ENCODE measurements around the gene TMEM266. TPM values are rescaled to one million over a fixed set of nuclear protein-coding genes. Genes with fewer than 3 reads are reported as not detected.
A peak's percentile ranks its signal among the peaks of the same experiment; 100 is the strongest.

The TMEM266 gene
- total and polyA plus RNA-seq, 5 donors: 0.09 TPM; not detected in 4

DNA sequence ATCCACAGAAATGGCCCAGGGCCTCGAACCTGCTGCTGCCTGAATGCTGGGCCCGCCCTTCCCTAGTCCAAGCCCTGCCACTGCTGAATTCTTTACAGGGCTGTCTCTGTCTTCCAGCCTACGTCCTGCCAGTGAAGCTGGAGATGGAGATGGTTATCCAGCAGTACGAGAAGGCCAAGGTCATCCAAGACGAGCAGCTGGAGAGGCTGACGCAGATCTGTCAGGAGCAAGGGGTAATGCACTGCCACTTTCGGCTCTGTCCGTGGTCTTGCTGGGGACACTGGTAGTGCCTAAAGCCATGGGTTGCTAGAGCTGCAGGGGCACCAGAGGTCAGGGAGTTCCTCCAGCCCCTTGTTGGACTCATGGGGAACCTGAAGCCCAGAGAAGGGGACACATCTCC is 115.7 kb downstream of the TMEM266 start:
- ATAC-seq (no peak), DNase-seq (no peak)
- Histone ChIP-seq H3K27me3 (ENCODE audit: control insufficient read depth, insufficient read depth) (no peaks in the 10 kb centered on the region), H3K4me1 (ENCODE audit: control insufficient read depth, insufficient read depth, low read length) (no peaks in the 10 kb centered on the region), H3K9me3 (ENCODE audit: control insufficient read depth, low read length) (no peaks in the 10 kb centered on the region), H3K27ac (ENCODE audit: low read length) (no peak overlapping the region), H3K4me3 (ENCODE audit: low read length) (no peak overlapping the region)
- 90% methylated on average over 8 of the region's 8 CpGs for WGBS
- intact Hi-C loops (cut with DNase I): no loop called here

DNA sequence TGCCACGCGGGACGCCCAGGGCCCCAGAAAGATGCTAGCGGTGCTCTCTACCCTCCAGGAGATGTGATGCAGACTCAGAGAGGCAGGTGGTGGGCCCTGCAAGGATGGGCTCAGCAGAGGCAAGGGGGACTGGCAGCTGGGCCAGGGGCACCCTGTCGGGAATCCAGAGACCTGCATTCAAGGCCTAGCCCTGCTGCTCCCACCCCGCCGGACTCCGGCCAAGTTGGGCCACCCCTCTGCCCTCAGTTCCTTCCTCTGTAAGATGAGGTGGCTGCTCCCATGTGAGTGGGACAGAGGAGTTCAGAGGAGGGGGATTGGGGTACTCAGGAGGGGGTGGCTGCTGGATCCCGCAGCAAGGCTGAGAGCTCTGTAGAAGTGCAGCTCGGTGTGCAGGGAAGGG is 116.3 kb downstream of the TMEM266 start:
- Histone ChIP-seq H3K9me3 (ENCODE audit: control insufficient read depth, low read length) (no peaks in the 10 kb centered on the region), H3K27ac (ENCODE audit: low read length) (no peak overlapping the region), H3K4me1 (ENCODE audit: control insufficient read depth, insufficient read depth, low read length) (no peaks in the 10 kb centered on the region), H3K27me3 (ENCODE audit: control insufficient read depth, insufficient read depth) (no peaks in the 10 kb centered on the region), H3K4me3 (ENCODE audit: low read length) (no peak overlapping the region)
- intact Hi-C loops (cut with DNase I): no loop called here
- WGBS: 91% methylated on average over 10 of the region's 10 CpGs
- DNase-seq (no peak), ATAC-seq (no peak)

DNA sequence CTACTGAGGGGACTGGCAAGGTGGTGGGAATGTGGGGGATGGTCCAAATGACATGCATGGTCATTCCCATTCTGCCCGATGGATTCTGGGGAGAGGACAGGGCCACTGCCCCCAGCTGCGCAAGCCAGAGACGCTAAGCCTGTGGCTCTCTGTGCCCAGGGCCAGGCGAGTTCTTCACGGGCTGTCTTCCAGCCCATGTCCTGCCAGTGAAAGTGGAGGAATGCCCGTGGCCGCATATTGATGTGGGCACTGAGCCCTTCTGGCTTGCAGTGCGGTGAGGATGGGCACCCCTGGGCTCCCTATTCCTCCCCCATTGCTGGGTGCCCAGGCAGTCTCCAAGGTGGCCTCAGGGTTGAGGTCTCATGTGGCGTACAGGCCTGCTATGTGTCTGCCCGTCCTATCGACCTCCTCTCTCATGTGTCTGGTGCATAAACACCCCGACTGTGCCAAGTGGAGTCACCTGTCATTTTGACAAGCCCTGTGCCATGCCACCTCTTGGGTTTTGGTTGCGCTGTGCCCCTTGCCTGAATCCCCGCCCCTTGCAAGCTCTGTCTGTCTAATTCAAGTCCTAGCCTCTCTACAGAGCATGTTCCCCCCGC is 116.8 kb downstream of the TMEM266 start:
- Histone ChIP-seq H3K4me3 (ENCODE audit: low read length) (no peak overlapping the region), H3K27me3 (ENCODE audit: control insufficient read depth, insufficient read depth) (no peaks in the 10 kb centered on the region), H3K4me1 (ENCODE audit: control insufficient read depth, insufficient read depth, low read length) (no peaks in the 10 kb centered on the region), H3K9me3 (ENCODE audit: control insufficient read depth, low read length) (no peaks in the 10 kb centered on the region), H3K27ac (ENCODE audit: low read length) (no peak overlapping the region)
- no peak for ATAC-seq
- 91% methylated on average over 15 of the region's 15 CpGs for WGBS
- intact Hi-C loops (cut with DNase I): no loop called here
- no peak for DNase-seq

DNA sequence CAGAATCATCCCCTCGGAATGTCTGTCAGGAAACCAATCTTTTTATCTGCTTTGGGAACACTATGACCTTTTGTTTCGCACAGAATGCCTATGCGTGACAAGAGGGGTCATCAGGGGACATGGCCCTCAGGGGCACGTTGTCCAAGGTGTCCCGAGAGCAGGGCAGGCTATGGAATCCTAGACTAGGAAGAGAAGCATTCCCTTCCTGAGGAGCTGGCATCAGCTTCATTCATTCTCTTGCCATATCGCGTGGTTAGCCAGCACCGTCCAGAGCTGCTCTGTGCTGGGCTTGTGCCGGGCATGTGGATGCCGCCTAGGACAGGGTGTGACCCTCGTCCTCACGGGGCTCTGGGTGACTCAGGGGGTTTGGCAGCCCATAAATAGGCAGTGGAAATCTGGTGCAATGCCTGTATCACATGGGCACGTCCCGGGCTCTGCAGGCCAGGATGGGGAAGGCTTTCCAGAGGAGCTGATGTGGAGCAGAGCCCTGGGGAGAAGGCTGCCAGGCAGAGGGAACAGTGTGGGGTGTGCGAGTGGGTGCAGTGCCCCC is 117.8 kb downstream of the TMEM266 start:
- no peaks in the 10 kb centered on the region for H3K9me3 ChIP-seq (ENCODE audit: control insufficient read depth, low read length)
- intact Hi-C loops (cut with DNase I): no loop called here
- H3K4me1 ChIP-seq (ENCODE audit: control insufficient read depth, insufficient read depth, low read length): no peaks in the 10 kb centered on the region
- no peak overlapping the region for H3K27ac ChIP-seq (ENCODE audit: low read length)
- peak; percentile 69 to 89 for ATAC-seq
- DNase-seq: peak in 1 of 3 donors; percentile 61
- WGBS: 44% methylated on average over 15 of the region's 15 CpGs
- no peak overlapping the region for H3K4me3 ChIP-seq (ENCODE audit: low read length)
- no peaks in the 10 kb centered on the region for H3K27me3 ChIP-seq (ENCODE audit: control insufficient read depth, insufficient read depth)

DNA sequence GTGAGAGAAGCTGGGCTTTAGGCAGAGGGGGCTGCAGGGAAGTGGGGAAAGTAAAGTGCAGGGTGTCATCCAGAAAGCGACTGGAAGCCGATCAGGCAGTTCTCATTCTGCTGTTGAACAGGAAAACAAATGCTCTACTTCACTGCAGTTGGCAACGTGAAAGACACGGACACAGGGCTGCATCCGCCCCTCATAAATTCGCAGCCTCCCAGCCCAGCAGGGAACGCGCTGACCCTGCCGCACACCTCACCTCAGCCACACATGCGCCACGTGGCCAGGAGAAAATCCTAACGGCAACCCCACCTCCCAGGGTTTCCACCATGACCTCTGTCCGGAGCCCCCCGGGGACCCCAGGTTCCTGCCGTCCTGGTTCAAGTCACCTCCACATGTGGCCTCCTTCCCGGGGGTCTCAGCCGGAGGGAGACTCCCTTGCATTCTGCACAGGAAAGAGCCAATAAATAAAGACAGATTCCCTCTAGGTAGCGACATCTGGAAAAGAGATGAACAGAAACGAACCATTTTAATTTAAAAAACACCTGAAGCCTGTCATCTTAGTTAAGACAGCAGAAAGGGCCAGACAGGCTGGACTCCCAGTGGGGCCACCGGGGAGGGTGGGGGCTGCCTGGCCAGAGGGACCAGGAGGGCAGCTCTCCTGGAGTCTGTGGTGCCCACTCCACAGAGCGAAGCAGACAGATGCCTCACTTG is 118.7 kb downstream of the TMEM266 start:
- Histone ChIP-seq H3K4me1 (ENCODE audit: control insufficient read depth, insufficient read depth, low read length) (no peaks in the 10 kb centered on the region), H3K4me3 (ENCODE audit: low read length) (no peak overlapping the region), H3K27me3 (ENCODE audit: control insufficient read depth, insufficient read depth) (no peaks in the 10 kb centered on the region), H3K9me3 (ENCODE audit: control insufficient read depth, low read length) (no peaks in the 10 kb centered on the region), H3K27ac (ENCODE audit: low read length) (no peak overlapping the region)
- no peak for DNase-seq
- intact Hi-C loops (cut with DNase I): no loop called here
- no peak for ATAC-seq
- 47% methylated on average over 21 of the region's 21 CpGs for WGBS

DNA sequence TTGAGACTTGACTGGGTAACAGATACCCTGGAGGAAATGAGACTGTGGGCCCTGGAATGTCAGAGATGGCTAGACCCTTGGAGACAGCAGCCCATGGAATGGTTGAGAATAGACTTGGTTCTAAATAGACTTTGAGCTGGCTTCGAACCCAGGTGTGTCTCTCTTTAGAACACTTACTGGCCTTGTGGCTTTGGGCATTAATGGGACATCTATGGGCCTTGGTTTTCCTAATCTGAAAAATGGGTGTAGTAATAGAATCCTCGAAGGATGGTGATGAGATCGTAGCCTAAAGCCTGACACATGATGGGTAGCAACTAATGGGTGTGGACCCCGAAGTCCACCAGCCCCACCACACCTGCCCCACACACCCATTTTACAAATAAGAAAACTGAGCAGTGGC is 119.2 kb downstream of the TMEM266 start:
- ATAC-seq (no peak), DNase-seq (no peak)
- H3K27me3 ChIP-seq (ENCODE audit: control insufficient read depth, insufficient read depth): no peaks in the 10 kb centered on the region
- H3K4me3 ChIP-seq (ENCODE audit: low read length): no peak overlapping the region
- no peaks in the 10 kb centered on the region for H3K4me1 ChIP-seq (ENCODE audit: control insufficient read depth, insufficient read depth, low read length)
- H3K9me3 ChIP-seq (ENCODE audit: control insufficient read depth, low read length): no peaks in the 10 kb centered on the region
- no peak overlapping the region for H3K27ac ChIP-seq (ENCODE audit: low read length)
- 90% methylated on average over 4 of the region's 4 CpGs for WGBS
- intact Hi-C loops (cut with DNase I): no loop called here

DNA sequence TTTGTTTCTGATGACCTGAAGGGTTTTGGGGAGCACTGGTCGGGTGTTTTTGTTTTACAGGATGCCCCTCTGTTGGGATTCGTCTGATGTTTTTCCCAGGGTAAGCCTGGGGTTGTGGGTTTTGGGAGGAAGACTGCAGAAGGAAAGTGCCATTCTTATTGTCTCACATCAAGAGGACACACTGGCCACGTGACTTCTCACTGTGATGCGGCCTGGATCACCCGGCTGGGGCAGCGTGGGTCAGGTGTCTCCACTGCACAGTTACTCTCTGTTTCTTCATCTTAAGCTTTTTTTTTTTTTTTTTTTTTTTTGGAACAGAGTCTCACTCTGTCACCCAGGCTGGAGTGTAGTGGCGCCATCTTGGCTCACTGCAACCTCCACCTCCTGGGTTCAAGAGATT is 120.5 kb downstream of the TMEM266 start:
- ATAC-seq (no peak), DNase-seq (peak in 1 of 3 donors; percentile 13)
- Histone ChIP-seq H3K4me3 (ENCODE audit: low read length) (no peak overlapping the region), H3K27me3 (ENCODE audit: control insufficient read depth, insufficient read depth) (no peaks in the 10 kb centered on the region), H3K9me3 (ENCODE audit: control insufficient read depth, low read length) (no peaks in the 10 kb centered on the region), H3K27ac (ENCODE audit: low read length) (no peak overlapping the region), H3K4me1 (ENCODE audit: control insufficient read depth, insufficient read depth, low read length) (no peaks in the 10 kb centered on the region)
- intact Hi-C loops (cut with DNase I): no loop called here
- 92% methylated on average over 7 of the region's 7 CpGs for WGBS

DNA sequence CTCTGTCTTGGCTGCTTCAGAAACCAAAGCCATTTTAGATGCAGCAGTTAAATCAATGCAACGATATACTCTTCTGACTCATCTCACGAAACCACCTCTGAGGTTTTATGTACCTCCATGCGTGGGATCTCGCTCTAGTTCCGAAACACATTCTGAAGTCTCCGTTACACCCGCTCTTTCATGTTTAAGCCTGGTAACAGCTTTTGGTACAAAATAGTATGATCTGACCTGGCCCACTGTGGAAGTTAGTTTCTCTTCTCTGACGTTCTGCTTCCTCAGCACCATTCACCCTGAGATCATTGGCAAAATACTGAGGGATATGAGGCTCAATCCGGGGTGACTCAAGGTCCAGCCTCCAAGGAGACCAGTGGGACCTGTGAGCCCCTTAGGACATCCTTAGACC is 121.9 kb downstream of the TMEM266 start:
- no peak overlapping the region for H3K4me3 ChIP-seq (ENCODE audit: low read length)
- no peaks in the 10 kb centered on the region for H3K9me3 ChIP-seq (ENCODE audit: control insufficient read depth, low read length)
- no peaks in the 10 kb centered on the region for H3K4me1 ChIP-seq (ENCODE audit: control insufficient read depth, insufficient read depth, low read length)
- no peaks in the 10 kb centered on the region for H3K27me3 ChIP-seq (ENCODE audit: control insufficient read depth, insufficient read depth)
- 89% methylated on average over 9 of the region's 9 CpGs for WGBS
- H3K27ac ChIP-seq (ENCODE audit: low read length): no peak overlapping the region
- no peak for ATAC-seq
- intact Hi-C loops (cut with DNase I): no loop called here
- no peak for DNase-seq

DNA sequence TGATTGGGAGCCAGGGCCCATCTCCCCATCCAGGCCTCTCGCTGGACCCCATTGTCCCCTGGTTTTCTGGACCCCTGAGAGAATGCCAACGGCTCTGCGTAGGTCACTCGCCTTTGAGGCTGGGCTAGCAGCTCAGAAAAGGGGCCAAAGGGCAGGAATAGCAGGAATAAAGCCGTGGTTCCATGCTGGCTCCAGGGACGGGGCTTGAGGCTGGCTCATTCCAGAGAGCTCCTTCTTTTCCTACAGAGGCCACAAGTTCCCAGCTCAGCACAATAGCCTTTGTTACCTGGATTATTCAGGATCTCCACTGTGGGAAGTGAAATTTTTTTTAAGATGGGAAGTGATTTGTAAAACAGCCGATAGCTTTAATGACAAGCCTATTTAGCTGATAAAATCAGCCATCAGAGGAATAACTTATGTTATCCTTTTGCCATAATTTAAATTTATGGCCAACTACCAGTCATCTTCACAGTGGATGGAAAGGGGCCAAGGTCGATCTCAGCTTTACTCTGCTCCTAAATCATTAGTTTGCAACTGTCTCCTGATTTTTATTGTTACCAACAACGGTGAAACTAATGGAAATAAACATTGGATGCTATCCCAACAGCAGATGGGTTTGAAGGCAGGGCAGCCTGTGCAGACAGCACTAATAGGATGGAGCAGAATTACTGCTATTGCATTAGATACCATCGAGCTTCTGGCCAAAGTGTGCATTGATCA is 124.3 kb downstream of the TMEM266 start:
- H3K9me3 ChIP-seq (ENCODE audit: control insufficient read depth, low read length): no peaks in the 10 kb centered on the region
- intact Hi-C loops (cut with DNase I): no loop called here

DNA sequence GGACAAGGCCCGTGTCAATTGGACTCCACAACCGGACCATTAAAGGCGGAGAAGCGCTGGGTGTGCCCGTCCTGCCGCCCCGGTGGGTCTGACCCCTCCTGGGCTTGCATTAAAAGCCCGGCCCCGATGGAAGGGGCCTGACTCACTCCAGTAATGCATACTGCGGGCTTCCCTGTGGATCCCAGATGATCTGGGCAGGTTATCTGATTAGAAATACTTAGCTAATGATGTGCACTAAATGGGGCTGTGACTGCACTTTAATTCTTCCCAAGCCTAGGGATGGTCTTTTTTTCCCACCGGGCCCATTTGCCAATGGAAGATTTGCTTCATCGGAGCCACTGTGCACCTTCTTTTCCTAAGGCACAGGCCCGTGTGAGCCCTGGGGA is 124.9 kb downstream of the TMEM266 start:
- H3K27ac ChIP-seq (ENCODE audit: low read length): no peak overlapping the region
- ATAC-seq (no peak), DNase-seq (no peak)
- no peaks in the 10 kb centered on the region for H3K9me3 ChIP-seq (ENCODE audit: control insufficient read depth, low read length)
- H3K4me3 ChIP-seq (ENCODE audit: low read length): no peak overlapping the region
- H3K4me1 ChIP-seq (ENCODE audit: control insufficient read depth, insufficient read depth, low read length): no peaks in the 10 kb centered on the region
- no peaks in the 10 kb centered on the region for H3K27me3 ChIP-seq (ENCODE audit: control insufficient read depth, insufficient read depth)
- 71% methylated on average over 13 of the region's 13 CpGs for WGBS
- intact Hi-C loops (cut with DNase I): loop anchor here in 2 of 4 donors (5.0 kb wide), 2 partner anchors 143 to 148 kb away; no protein-coding TSS in a partner anchor

More for the DNA sequence above, 124.3 kb downstream of the TMEM266 start:
- ATAC-seq: no peak
- no peak for DNase-seq
- no peak overlapping the region for H3K4me3 ChIP-seq (ENCODE audit: low read length)
- WGBS: 61% methylated on average over 10 of the region's 10 CpGs
- H3K4me1 ChIP-seq (ENCODE audit: control insufficient read depth, insufficient read depth, low read length): no peaks in the 10 kb centered on the region
- H3K27me3 ChIP-seq (ENCODE audit: control insufficient read depth, insufficient read depth): no peaks in the 10 kb centered on the region
- H3K27ac ChIP-seq (ENCODE audit: low read length): no peak overlapping the region

DNA sequence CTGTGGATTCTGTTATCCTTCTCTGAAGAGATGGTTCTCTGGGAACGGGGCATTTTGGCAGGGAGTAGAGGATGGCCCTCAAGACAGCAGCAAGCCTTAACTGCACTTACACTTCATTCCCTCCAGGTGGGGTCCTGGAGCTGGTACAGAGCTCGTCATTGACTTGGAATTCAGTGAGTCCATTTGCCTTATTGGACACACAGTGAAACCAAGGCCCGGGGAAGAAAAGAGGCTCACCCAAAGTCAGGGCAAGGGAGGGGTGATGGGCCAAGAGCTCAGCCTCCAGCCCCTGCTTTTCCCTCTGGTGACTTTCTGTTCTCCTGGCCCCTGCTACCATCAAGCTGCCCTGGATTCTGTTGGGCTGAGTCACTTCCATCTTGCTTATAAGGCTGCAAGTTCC is 125.9 kb downstream of the TMEM266 start:
- WGBS: 32% methylated on average over 3 of the region's 3 CpGs
- intact Hi-C loops (cut with DNase I): loop anchor here in 2 of 4 donors (5.0 kb wide), 2 partner anchors 142 to 147 kb away; no protein-coding TSS in a partner anchor
- H3K27ac ChIP-seq (ENCODE audit: low read length): no peak overlapping the region
- no peak overlapping the region for H3K4me3 ChIP-seq (ENCODE audit: low read length)
- ATAC-seq (peak in 1 of 2 donors; percentile 22), DNase-seq (no peak)
- H3K27me3 ChIP-seq (ENCODE audit: control insufficient read depth, insufficient read depth): no peaks in the 10 kb centered on the region
- no peaks in the 10 kb centered on the region for H3K4me1 ChIP-seq (ENCODE audit: control insufficient read depth, insufficient read depth, low read length)
- H3K9me3 ChIP-seq (ENCODE audit: control insufficient read depth, low read length): no peaks in the 10 kb centered on the region
